Measurements from ENCODE around the gene RITA1. TPM values are rescaled to one million over a fixed set of nuclear protein-coding genes. Genes with fewer than 3 reads are reported as not detected.
A peak's percentile ranks its signal among the peaks of the same experiment; 100 is the strongest.

Gene RITA1
- total RNA-seq, 3 donors from 2014 or later, result 13.0 to 17.0 (median 14.9) TPM

GRCh38 chr12:113190761-113191160 lies 5.2 kb downstream of the RITA1 start:
- no peaks in the 10 kb centered on the region for H3K9me3 ChIP-seq
- H3K4me3 ChIP-seq, result no peak overlapping the region
- DNase-seq (no peak), ATAC-seq (peak; percentile 13)
- no peaks in the 10 kb centered on the region for H3K36me3 ChIP-seq (ENCODE audit: low read depth)
- H3K4me1 ChIP-seq (ENCODE audit: low read depth), result peaks cover 11% of the 10 kb centered on the region
- TF ChIP-seq, protein P1, sequence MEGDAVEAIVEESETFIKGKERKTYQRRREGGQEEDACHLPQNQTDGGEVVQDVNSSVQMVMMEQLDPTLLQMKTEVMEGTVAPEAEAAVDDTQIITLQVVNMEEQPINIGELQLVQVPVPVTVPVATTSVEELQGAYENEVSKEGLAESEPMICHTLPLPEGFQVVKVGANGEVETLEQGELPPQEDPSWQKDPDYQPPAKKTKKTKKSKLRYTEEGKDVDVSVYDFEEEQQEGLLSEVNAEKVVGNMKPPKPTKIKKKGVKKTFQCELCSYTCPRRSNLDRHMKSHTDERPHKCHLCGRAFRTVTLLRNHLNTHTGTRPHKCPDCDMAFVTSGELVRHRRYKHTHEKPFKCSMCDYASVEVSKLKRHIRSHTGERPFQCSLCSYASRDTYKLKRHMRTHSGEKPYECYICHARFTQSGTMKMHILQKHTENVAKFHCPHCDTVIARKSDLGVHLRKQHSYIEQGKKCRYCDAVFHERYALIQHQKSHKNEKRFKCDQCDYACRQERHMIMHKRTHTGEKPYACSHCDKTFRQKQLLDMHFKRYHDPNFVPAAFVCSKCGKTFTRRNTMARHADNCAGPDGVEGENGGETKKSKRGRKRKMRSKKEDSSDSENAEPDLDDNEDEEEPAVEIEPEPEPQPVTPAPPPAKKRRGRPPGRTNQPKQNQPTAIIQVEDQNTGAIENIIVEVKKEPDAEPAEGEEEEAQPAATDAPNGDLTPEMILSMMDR (IDR thresholded peaks at IDR 0.05), result no peak
- intact Hi-C loops (cut with DNase I, micrococcal nuclease), result no loop called here

GRCh38 chr12:113191227-113191626 lies 5.7 kb downstream of the RITA1 start:
- intact Hi-C loops (cut with DNase I, micrococcal nuclease), result no loop called here
- Histone ChIP-seq H3K9me3 (no peaks in the 10 kb centered on the region), H3K4me1 (ENCODE audit: low read depth) (peaks cover 11% of the 10 kb centered on the region), H3K36me3 (ENCODE audit: low read depth) (no peaks in the 10 kb centered on the region), H3K4me3 (no peak overlapping the region)
- TF ChIP-seq, protein P1 (IDR thresholded peaks at IDR 0.05), result no peak
- ATAC-seq (no peak), DNase-seq (no peak)

DNA sequence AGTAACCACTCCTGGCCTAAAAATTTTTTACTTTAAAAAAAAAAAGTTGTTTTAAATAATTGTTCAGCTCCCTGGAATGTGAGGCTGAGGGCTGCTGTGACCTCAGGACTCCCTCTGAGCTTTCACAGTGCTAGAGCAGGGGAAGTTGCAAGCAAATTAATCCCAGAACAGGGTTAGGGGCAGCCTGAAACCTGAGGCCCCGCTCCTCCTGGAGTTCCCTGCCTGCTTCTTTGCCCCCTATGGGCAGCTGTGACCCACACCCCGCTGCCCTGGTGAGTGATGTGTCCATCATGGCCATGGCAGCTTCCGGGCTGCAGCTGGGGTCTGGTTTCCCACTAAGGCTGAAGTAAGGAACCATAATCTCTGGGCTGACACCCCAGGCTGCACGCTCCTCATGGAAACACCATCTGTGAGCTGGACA lies 9.5 kb downstream of the RITA1 start:
- no peaks in the 10 kb centered on the region for H3K9me3 ChIP-seq
- H3K4me3 ChIP-seq, result no peak overlapping the region
- H3K36me3 ChIP-seq (ENCODE audit: low read depth), result no peaks in the 10 kb centered on the region
- intact Hi-C loops (cut with DNase I, micrococcal nuclease), result no loop called here
- TF ChIP-seq, protein P1 (IDR thresholded peaks at IDR 0.05), result no peak
- no peak for DNase-seq
- no peak for ATAC-seq
- H3K4me1 ChIP-seq (ENCODE audit: low read depth), result peaks cover 4% of the 10 kb centered on the region

- TF ChIP-seq, protein P1 (IDR thresholded peaks at IDR 0.05), result no peak
- intact Hi-C loops (cut with DNase I, micrococcal nuclease), result no loop called here
- Histone ChIP-seq H3K9me3 (no peaks in the 10 kb centered on the region), H3K4me3 (no peak overlapping the region), H3K36me3 (ENCODE audit: low read depth) (no peaks in the 10 kb centered on the region), H3K4me1 (ENCODE audit: low read depth) (peaks cover 4% of the 10 kb centered on the region)
- no peak for DNase-seq
- no peak for ATAC-seq
Measured at GRCh38 chr12:113195598-113195997, 10.1 kb downstream of the RITA1 start.

DNA sequence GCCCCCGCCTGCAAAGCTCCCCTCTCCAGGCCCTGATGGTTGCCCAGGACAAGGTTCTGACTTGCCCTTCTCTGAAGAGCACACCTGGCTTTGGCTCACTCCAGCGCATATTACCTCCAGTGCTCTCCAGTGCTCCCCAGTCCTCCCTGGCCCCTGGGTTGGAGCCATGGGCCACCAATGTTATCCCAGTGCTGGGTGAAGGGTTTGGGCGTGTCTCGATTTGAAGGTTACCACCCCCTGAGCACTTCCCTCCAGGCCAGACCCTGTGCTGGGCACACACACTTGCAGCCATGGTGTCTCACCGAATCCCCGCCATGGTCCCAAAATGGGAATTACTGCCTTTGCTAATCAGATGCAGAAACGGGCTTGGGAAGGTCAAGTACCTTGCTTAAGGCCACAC lies 11.1 kb downstream of the RITA1 start:
- intact Hi-C loops (cut with DNase I, micrococcal nuclease), result no loop called here
- no peak overlapping the region for H3K4me3 ChIP-seq
- peaks cover 4% of the 10 kb centered on the region for H3K4me1 ChIP-seq (ENCODE audit: low read depth)
- ATAC-seq (no peak), DNase-seq (no peak)
- TF ChIP-seq, protein P1 (IDR thresholded peaks at IDR 0.05), result no peak
- no peaks in the 10 kb centered on the region for H3K36me3 ChIP-seq (ENCODE audit: low read depth)
- H3K9me3 ChIP-seq, result no peaks in the 10 kb centered on the region

GRCh38 chr12:113196990-113197389 lies 11.5 kb downstream of the RITA1 start:
- Histone ChIP-seq H3K36me3 (ENCODE audit: low read depth) (no peaks in the 10 kb centered on the region), H3K9me3 (no peaks in the 10 kb centered on the region), H3K4me1 (ENCODE audit: low read depth) (peaks cover 4% of the 10 kb centered on the region), H3K4me3 (no peak overlapping the region)
- ATAC-seq (peak; percentile 87), DNase-seq (peak in 2 of 3 donors; percentile 68 to 87)
- TF ChIP-seq, protein P1 (IDR thresholded peaks at IDR 0.05), result no peak
- intact Hi-C loops (cut with DNase I, micrococcal nuclease), result no loop called here
